ENCODE results near the gene TPPP. TPM values are rescaled to one million over a fixed set of nuclear protein-coding genes. Genes with fewer than 3 reads are reported as not detected.

TPPP gene
- total RNA-seq, 4 donors from 2014 or later: 7.2 to 11.1 (median 8.4) TPM

GRCh38 chr5:675111-675870 lies 17.9 kb downstream of the TPPP start:
- Histone ChIP-seq H3K4me3 (replicated peaks in 1 of 3) (no peak overlapping the region), H3K27me3 (no peaks in the 10 kb centered on the region), H3K36me3 (no peaks in the 10 kb centered on the region), H3K4me1 (peaks cover 22 to 35% of the 10 kb centered on the region in 2 donors), H3K9me3 (no peaks in the 10 kb centered on the region), H3K27ac (no peak overlapping the region)
- DNase-seq: no peak
- 75 to 86% methylated on average over 9 to 12 of the region's 20 CpGs for WGBS, 2 donors
- TF ChIP-seq POLR2A (IDR thresholded peaks at IDR 0.05): no peak
- no peak for TF ChIP-seq CTCF (IDR thresholded peaks at IDR 0.05)
- intact Hi-C loops (cut with DNase I): loop anchor here (10.0 kb wide), 1 partner anchor 100 kb away; no protein-coding TSS in a partner anchor

- H3K9me3 ChIP-seq: no peaks in the 10 kb centered on the region
- 53% methylated on average over 3 of the region's 7 CpGs; no CpG with 5 or more reads in 1 of the 2 donors for WGBS, 2 donors
- peaks cover 22 to 35% of the 10 kb centered on the region in 2 donors for H3K4me1 ChIP-seq
- no peak overlapping the region for H3K4me3 ChIP-seq (replicated peaks in 1 of 3)
- intact Hi-C loops (cut with DNase I): loop anchor here (10.0 kb wide), 1 partner anchor 100 kb away; no protein-coding TSS in a partner anchor
- H3K27me3 ChIP-seq: no peaks in the 10 kb centered on the region
- H3K36me3 ChIP-seq: no peaks in the 10 kb centered on the region
- TF ChIP-seq CTCF (IDR thresholded peaks at IDR 0.05) (no peak), POLR2A (IDR thresholded peaks at IDR 0.05) (no peak)
- no peak overlapping the region for H3K27ac ChIP-seq
- no peak for DNase-seq
These were observed 18.5 kb downstream of the TPPP start for GRCh38 chr5:674630-675011.

GRCh38 chr5:673831-674629 lies 19.1 kb downstream of the TPPP start:
- Histone ChIP-seq H3K27me3 (no peaks in the 10 kb centered on the region), H3K36me3 (no peaks in the 10 kb centered on the region), H3K9me3 (no peaks in the 10 kb centered on the region), H3K27ac (no peak overlapping the region), H3K4me1 (peaks cover 22 to 35% of the 10 kb centered on the region in 2 donors), H3K4me3 (replicated peaks in 1 of 3) (no peak overlapping the region)
- DNase-seq: peak; percentile 12 to 15
- intact Hi-C loops (cut with DNase I): loop anchor here (10.0 kb wide), 1 partner anchor 101 kb away; no protein-coding TSS in a partner anchor
- TF ChIP-seq CTCF (IDR thresholded peaks at IDR 0.05) (no peak), POLR2A (IDR thresholded peaks at IDR 0.05) (no peak)
- 52 to 67% methylated on average over 9 to 15 of the region's 27 CpGs for WGBS, 2 donors

GRCh38 chr5:673161-673830 lies 19.9 kb downstream of the TPPP start:
- no peak for DNase-seq
- intact Hi-C loops (cut with DNase I): loop anchor here (10.0 kb wide), 1 partner anchor 102 kb away; no protein-coding TSS in a partner anchor
- Histone ChIP-seq H3K4me1 (peaks cover 22 to 35% of the 10 kb centered on the region in 2 donors), H3K9me3 (no peaks in the 10 kb centered on the region), H3K36me3 (no peaks in the 10 kb centered on the region), H3K27me3 (no peaks in the 10 kb centered on the region), H3K4me3 (replicated peaks in 1 of 3) (no peak overlapping the region), H3K27ac (peak overlapping the region in 2 of 3 donors; percentile 3 to 41)
- TF ChIP-seq POLR2A (IDR thresholded peaks at IDR 0.05) (no peak), CTCF (IDR thresholded peaks at IDR 0.05) (no peak)
- 17 to 32% methylated on average over 10 of the region's 19 CpGs for WGBS, 2 donors
